ENCODE data around the gene EFHC1. TPM values are rescaled to one million over a fixed set of nuclear protein-coding genes. Genes with fewer than 3 reads are reported as not detected.

Gene EFHC1
- total and polyA plus RNA-seq, 9 donors: 12.1 to 59.5 (median 23.5) TPM

- 90 to 93% (median 93%) methylated on average over 5 of the region's 5 CpGs for WGBS, 3 donors
- H3K9me3 ChIP-seq: no peaks in the 10 kb centered on the region
- H3K4me3 ChIP-seq: no peak overlapping the region
- H3K27me3 ChIP-seq: no peaks in the 10 kb centered on the region
- no peak for TF ChIP-seq POLR2A (IDR thresholded peaks at IDR 0.05)
- TF ChIP-seq CTCF (IDR thresholded peaks at IDR 0.05): no peak
- TF ChIP-seq EP300 (IDR thresholded peaks at IDR 0.05): no peak
- no peaks in the 10 kb centered on the region for H3K36me3 ChIP-seq
- no peak for DNase-seq
- intact Hi-C loops (cut with DNase I): no loop called here
- H3K4me1 ChIP-seq (ENCODE audit: insufficient read depth): peaks cover 25% of the 10 kb centered on the region
- no peak overlapping the region for H3K27ac ChIP-seq
Observed at GRCh38 chr6:52538252-52538900, 118.2 kb downstream of the EFHC1 start.

GRCh38 chr6:52538901-52539354 is 118.8 kb downstream of the EFHC1 start:
- H3K27me3 ChIP-seq: no peaks in the 10 kb centered on the region
- TF ChIP-seq POLR2A (IDR thresholded peaks at IDR 0.05) (no peak), CTCF (IDR thresholded peaks at IDR 0.05) (no peak), EP300 (IDR thresholded peaks at IDR 0.05) (no peak)
- no peak for DNase-seq
- H3K27ac ChIP-seq: no peak overlapping the region
- 87 to 94% (median 88%) methylated on average over 5 of the region's 5 CpGs for WGBS, 3 donors
- no peaks in the 10 kb centered on the region for H3K36me3 ChIP-seq
- H3K4me3 ChIP-seq: no peak overlapping the region
- H3K4me1 ChIP-seq (ENCODE audit: insufficient read depth): peaks cover 28% of the 10 kb centered on the region
- H3K9me3 ChIP-seq: no peaks in the 10 kb centered on the region
- intact Hi-C loops (cut with DNase I): no loop called here

- H3K27ac ChIP-seq: no peak overlapping the region
- WGBS, 3 donors: 51 to 71% (median 59%) methylated on average over 6 of the region's 6 CpGs
- no peaks in the 10 kb centered on the region for H3K9me3 ChIP-seq
- no peak overlapping the region for H3K4me3 ChIP-seq
- no peaks in the 10 kb centered on the region for H3K36me3 ChIP-seq
- peaks cover 33% of the 10 kb centered on the region for H3K4me1 ChIP-seq (ENCODE audit: insufficient read depth)
- TF ChIP-seq EP300 (IDR thresholded peaks at IDR 0.05) (no peak), CTCF (IDR thresholded peaks at IDR 0.05) (no peak), POLR2A (IDR thresholded peaks at IDR 0.05) (no peak)
- H3K27me3 ChIP-seq: no peaks in the 10 kb centered on the region
- intact Hi-C loops (cut with DNase I): no loop called here
- DNase-seq: no peak
Observed at GRCh38 chr6:52539607-52540006, 119.5 kb downstream of the EFHC1 start.

- DNase-seq: no peak
- WGBS, 3 donors: 28 to 58% (median 32%) methylated on average over 3 of the region's 3 CpGs
- no peaks in the 10 kb centered on the region for H3K27me3 ChIP-seq
- intact Hi-C loops (cut with DNase I): no loop called here
- peaks cover 38% of the 10 kb centered on the region for H3K4me1 ChIP-seq (ENCODE audit: insufficient read depth)
- TF ChIP-seq CTCF (IDR thresholded peaks at IDR 0.05): no peak
- no peak overlapping the region for H3K4me3 ChIP-seq
- H3K9me3 ChIP-seq: no peaks in the 10 kb centered on the region
- H3K36me3 ChIP-seq: no peaks in the 10 kb centered on the region
- H3K27ac ChIP-seq: no peak overlapping the region
Observed at GRCh38 chr6:52540286-52540902, 120.3 kb downstream of the EFHC1 start.
